ENCODE measurements around the gene ZBTB8A. TPM values are rescaled to one million over a fixed set of nuclear protein-coding genes. Genes with fewer than 3 reads are reported as not detected.

Gene ZBTB8A
- total and polyA plus RNA-seq, 2 of the 8 experiments (the other 6 are each of a cell fraction or from before 2014, with no cell fraction given) = 2.9 to 10.4 TPM

GRCh38 chr1:32509939-32510338, 29.3 kb upstream of the ZBTB8A start:
- Histone ChIP-seq H3K4me2 (ENCODE audit: insufficient read depth in 1 of 2, low read depth in 2 of 2, low read length in 2 of 2) (no peak overlapping the region), H4K91ac (replicated peaks; ENCODE audit: insufficient read length, low read length) (no peak overlapping the region), H4K5ac (ENCODE audit: insufficient read length, low read depth, low read length) (no peak overlapping the region), H3K56ac (replicated peaks; ENCODE audit: insufficient read length, low read depth, low read length) (no peak overlapping the region), H3K27me3 (replicated peaks in 1 of 4; ENCODE audit: control insufficient read depth in 3 of 4, extremely low read depth in 1 of 4, insufficient read depth in 3 of 4, low read length in 3 of 4) (no peaks in the 10 kb centered on the region), H2BK20ac (ENCODE audit: low read length) (no peak overlapping the region), H2AFZ (ENCODE audit: low read length) (no peak overlapping the region), H3K14ac (ENCODE audit: insufficient read length) (no peak overlapping the region), H3K23me2 (ENCODE audit: low read depth, low read length) (no peaks in the 10 kb centered on the region), H3K9me3 (ENCODE audit: insufficient read depth in 2 of 2, low read depth in 1 of 2, low read length in 1 of 2) (no peaks in the 10 kb centered on the region), H2BK120ac (replicated peaks; ENCODE audit: low read depth, low read length) (no peak overlapping the region), H2AK5ac (ENCODE audit: low read depth, low read length) (no peak overlapping the region), H3K4me3 (ENCODE audit: extremely low read depth in 1 of 4, insufficient read depth in 2 of 4, low read depth in 3 of 4, low read length in 4 of 4) (no peak overlapping the region), H3K4ac (replicated peaks; ENCODE audit: insufficient read length, low read depth, low read length) (no peak overlapping the region), H4K8ac (ENCODE audit: extremely low read depth, insufficient read depth, low read length) (no peak overlapping the region), H3K27ac (ENCODE audit: low read depth, low read length) (no peak overlapping the region), H3K79me2 (ENCODE audit: control insufficient read depth in 1 of 2, insufficient read depth in 2 of 2, low read length in 2 of 2) (no peaks in the 10 kb centered on the region), H3K9ac (replicated peaks in 1 of 4; ENCODE audit: extremely low read depth in 1 of 4, low read depth in 3 of 4, low read length in 3 of 4) (no peak overlapping the region; a peak in 1 of 7 replicates), H2BK5ac (ENCODE audit: low read depth, low read length) (no peak overlapping the region), H3K4me1 (replicated peaks in 1 of 4; ENCODE audit: control insufficient read depth in 3 of 4, insufficient read depth in 4 of 4, low read length in 3 of 4) (no peaks in the 10 kb centered on the region), H3K36me3 (ENCODE audit: control insufficient read depth in 2 of 4, insufficient read depth in 4 of 4, low read length in 3 of 4) (no peaks in the 10 kb centered on the region), H3K23ac (ENCODE audit: insufficient read length) (no peak overlapping the region), H2BK15ac (ENCODE audit: low read length) (no peak overlapping the region), H3K79me1 (ENCODE audit: low read depth, low read length) (no peaks in the 10 kb centered on the region), H4K20me1 (replicated peaks in 1 of 2; ENCODE audit: control insufficient read depth in 1 of 2, insufficient read depth in 2 of 2, low read length in 2 of 2) (no peaks in the 10 kb centered on the region), H2BK12ac (ENCODE audit: low read depth, low read length) (no peak overlapping the region), H3K18ac (ENCODE audit: extremely low read depth, low read length) (no peak overlapping the region)
- FAIRE-seq = no peak
- TF ChIP-seq SIN3A (conservative IDR thresholded peaks at IDR 0.05 in 1 of 2, IDR thresholded peaks at IDR 0.05 in 1 of 2; ENCODE audit: low read depth in 1 of 2, low read length in 2 of 2) (no peak), HDAC2 (IDR thresholded peaks at IDR 0.05; ENCODE audit: borderline replicate concordance in 1 of 2, low read depth in 2 of 2, low read length in 2 of 2) (no peak), POU5F1 (IDR thresholded peaks at IDR 0.05; ENCODE audit: low read depth, low read length) (no peak), BRCA1 (IDR thresholded peaks at IDR 0.05; ENCODE audit: low read depth, low read length) (no peak)
- 100% methylated on average over 1 of the region's 1 CpG; no CpG with 5 or more reads in 1 of the 2 experiments for WGBS, 2 experiments (ENCODE audit: extremely low coverage in 1 of 2, insufficient coverage in 1 of 2, insufficient read length in 1 of 2, insufficient replicate concordance in 2 of 2, low coverage in 1 of 2, low lambda C conversion rate in 2 of 2, missing lambda C conversion rate in 1 of 2)
- ChIA-PET CTCF (ENCODE audit: partially characterized antibody) (interaction anchor here (1.2 to 2.3 kb wide), 2 partner anchors 11 to 110 kb away, joined by 3 to 15 read pairs; no protein-coding TSS in a partner anchor), POLR2A (ENCODE audit: partially characterized antibody) (interaction anchor here (0.5 to 1.4 kb wide), 3 partner anchors 8 to 18 kb away, joined by 3 to 6 read pairs (median 5); no protein-coding TSS in a partner anchor)
- no peak for DNase-seq (ENCODE audit: low read depth in 1 of 2, low spot score in 2 of 2)
